NCI-H187 treated with DMSO at 0.1 percent for 48 hours (cell line): Measurements from ENCODE around the gene SDC3.

ENCODE experiments used
- DNase-seq: peaks from one replicate; lab custom pipeline; 2025; lab: John Stamatoyannopoulos, UW

SDC3 gene

GRCh38 chr1:30888391-30888790 lies 20.2 kb downstream of the SDC3 start:
- no peak for DNase-seq

- DNase-seq: no peak
These were observed 20.9 kb downstream of the SDC3 start for GRCh38 chr1:30887485-30888315.

- no peak for DNase-seq
These were observed 21.7 kb downstream of the SDC3 start for GRCh38 chr1:30886710-30887428.

GRCh38 chr1:30885570-30886522 lies 22.7 kb downstream of the SDC3 start:
- DNase-seq: no peak

GRCh38 chr1:30884723-30885122 lies 23.8 kb downstream of the SDC3 start:
- no peak for DNase-seq

GRCh38 chr1:30883389-30884172 lies 25.0 kb downstream of the SDC3 start:
- no peak for DNase-seq

- no peak for DNase-seq
These were observed 25.7 kb downstream of the SDC3 start for GRCh38 chr1:30882678-30883388.

GRCh38 chr1:30881319-30882181 lies 27.0 kb downstream of the SDC3 start:
- DNase-seq: no peak

- no peak for DNase-seq
These were observed 27.8 kb downstream of the SDC3 start for GRCh38 chr1:30880678-30881318.

- DNase-seq: peak; percentile 17
These were observed 28.4 kb downstream of the SDC3 start for GRCh38 chr1:30879940-30880677.

- DNase-seq: no peak
These were observed 29.3 kb downstream of the SDC3 start for GRCh38 chr1:30879126-30879786.

GRCh38 chr1:30878559-30878958 lies 30.0 kb downstream of the SDC3 start:
- DNase-seq: no peak

- DNase-seq: no peak
These were observed 30.5 kb downstream of the SDC3 start for GRCh38 chr1:30878016-30878415.

GRCh38 chr1:30877205-30877912 lies 31.2 kb downstream of the SDC3 start:
- no peak for DNase-seq

- no peak for DNase-seq
These were observed 31.9 kb downstream of the SDC3 start for GRCh38 chr1:30876451-30877204.

GRCh38 chr1:30875916-30876315 lies 32.6 kb downstream of the SDC3 start:
- DNase-seq: no peak

GRCh38 chr1:30875197-30875596 lies 33.4 kb downstream of the SDC3 start:
- no peak for DNase-seq
